ENCODE measurements around the gene MSX2.

Gene MSX2

DNA sequence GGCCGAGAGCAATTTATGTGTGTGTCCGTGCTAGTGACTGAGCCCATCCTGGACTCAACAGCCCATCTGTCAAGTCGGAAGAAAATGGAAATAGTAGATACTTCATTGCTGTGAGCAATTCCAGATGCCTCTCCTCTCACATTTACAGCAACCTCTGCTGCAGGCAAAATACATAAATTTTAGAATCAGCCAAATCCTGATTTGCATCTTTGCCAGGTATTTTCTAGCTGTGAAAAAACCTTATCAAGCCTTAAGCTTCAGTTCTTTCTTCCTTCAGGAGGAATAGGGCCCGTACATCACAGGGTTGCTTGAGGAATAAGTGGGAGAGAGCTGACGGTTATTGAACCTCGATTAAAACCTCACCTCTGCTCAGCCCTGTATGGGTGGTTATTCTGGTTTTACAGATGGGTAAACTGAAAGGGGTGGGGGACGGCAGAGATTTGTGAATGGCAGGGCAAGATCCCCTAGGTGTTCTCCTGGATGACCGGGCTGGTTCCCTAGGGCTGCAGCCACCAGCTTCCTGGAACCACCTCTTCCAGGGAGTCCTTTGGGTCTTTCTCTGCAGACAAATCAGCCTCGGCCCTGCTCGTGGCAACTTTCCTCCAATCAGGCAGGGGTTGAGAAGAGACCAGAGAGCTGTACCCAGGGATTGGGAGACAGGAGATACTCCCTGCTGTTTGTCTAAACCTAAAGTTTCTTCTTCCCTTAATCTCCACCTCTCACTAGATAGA, 5.3 kb upstream of the MSX2 start:
- DNase-seq = no peak

DNA sequence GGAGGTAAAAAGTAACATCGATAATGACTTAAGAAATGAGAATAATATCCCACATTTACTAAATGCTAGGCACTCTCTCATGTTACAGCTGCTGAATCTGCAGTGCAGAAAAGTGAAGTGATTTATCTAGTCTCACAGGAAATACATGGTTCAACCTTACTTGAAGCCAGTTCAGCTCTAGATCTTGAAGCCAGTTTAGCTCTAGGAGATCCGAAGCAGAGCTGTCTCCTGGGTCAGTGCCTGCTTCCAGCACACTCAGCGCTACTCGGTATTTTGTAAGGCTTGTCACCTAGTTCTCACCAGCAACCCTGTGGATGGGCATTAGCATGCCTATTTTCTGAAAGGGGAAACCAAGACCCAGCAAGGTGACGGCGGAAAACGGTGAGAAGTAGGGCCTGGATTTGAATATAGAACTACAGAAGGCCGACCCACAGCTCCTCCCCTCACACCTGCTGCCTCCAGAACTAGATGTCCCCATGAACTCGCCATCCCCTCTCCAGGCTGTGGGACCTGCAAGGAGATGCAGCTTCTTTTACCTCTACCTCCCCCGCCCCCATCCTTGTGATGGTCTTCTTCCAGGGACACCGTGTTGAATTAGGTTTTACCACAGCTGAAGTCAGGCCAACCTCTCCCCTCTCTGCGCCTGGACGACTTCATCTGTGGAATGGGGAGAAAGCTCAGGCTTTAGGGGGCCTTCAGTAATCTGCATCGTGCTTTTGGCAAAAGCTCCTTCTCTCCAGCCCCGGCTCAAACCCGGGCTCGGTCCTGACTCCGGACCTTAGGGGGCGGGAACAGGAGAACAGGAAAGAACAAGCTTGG, 4.4 kb upstream of the MSX2 start:
- DNase-seq = no peak

DNA sequence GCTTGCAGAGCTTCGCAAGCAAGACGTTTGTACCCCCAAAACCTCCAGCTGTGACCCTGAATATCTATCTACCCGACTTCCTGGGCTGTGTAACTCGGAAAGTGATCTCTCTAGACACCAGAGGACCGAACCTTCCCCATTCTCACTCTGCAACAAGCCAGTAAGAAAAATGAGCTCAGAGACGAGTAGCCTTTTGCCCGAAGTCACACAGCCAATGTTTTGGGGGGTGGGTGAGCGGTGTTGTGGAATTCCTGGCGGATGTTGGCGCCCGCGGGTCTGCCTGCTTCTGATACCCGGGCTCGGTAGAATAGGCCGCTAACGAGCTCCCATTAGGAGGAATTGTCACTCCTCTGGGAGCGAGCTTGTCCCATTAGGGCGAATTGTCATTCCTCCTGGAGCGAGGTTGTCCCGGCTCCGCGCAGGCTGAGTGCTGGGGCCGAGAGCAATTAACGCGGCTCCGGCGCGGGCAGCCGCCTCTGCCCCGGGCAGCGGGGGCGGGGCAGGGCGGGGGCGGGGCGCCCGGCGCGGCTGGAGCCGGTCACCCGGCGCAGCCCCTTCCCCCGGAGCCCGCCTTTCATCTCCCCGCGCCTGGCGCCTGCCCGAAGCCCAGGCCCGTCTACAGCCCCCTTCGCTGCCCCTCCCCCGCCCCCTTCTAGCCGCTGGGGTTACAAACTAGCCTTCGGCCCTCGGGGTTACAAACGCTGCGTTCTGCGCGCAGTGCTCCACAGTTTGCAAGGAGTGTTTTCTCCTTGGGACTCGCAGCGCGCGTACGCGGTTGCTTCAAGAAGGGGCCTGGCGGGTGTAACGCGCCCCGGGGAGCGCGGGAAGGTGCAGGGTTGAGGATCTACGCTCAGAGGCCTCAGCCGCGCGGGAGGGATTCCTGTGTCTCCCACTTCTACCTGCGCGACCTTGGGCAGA, 3.5 kb upstream of the MSX2 start:
- DNase-seq = no peak

DNA sequence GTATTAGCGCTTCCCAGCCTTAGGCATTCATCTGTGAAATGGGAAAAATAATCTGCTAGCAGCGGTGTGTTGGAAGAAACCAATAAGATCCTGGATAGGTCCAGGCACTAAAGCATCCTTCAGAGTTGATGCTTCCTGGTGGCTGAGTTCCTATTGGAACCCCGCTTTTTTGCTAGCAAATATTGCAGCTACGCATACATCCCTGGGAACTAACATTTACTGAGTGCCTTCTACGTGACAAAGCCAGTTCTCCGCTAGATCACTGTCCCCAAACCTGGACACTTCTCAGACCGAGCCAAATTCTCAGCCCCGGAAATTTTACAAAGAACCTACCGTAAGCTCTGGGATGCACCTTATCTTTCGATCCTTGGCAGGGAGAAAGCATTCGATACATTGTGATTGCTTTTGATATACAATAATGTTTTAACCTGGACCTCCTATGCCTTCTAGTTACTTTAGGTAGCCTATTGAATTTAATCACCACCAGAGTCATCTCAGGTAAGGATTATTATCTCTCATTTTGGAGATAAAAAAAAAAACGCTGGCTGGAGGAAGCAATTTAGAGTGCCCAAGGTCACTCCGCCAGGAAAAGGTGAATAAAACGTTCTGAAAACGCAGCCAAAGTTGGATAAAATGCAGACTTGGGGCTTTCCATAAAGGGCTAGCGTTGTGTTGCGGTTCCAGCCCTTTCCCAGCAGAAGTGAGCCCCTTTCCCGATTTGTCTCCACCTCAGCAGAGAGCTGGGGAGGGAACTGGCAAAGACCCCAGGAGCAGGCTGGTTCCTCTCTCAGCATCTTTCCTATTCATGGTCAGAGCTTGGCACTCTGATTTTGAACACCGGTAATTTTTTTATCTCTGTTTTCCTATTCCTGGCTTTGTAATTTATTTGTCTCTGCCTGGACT, 2.6 kb upstream of the MSX2 start:
- DNase-seq = no peak

DNA sequence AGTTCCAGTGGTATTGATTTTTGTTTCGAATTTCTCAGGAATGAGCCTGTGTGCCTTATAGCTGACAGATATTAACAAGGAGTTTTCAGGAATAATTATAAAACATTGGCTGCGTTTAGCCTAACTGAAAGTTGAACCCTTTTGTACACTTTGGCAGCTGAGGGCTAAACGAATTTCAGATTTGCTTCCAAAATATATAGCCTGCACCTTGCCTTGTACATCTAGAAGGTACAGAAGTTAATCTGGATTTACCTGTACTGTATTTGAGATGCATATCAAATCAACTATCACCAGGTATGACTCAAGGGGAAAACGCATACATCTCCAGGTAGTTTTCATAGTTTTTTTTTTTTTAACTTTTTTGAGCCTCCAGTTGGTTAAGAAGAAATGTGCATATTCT, 1.9 kb upstream of the MSX2 start:
- no peak for DNase-seq

DNA sequence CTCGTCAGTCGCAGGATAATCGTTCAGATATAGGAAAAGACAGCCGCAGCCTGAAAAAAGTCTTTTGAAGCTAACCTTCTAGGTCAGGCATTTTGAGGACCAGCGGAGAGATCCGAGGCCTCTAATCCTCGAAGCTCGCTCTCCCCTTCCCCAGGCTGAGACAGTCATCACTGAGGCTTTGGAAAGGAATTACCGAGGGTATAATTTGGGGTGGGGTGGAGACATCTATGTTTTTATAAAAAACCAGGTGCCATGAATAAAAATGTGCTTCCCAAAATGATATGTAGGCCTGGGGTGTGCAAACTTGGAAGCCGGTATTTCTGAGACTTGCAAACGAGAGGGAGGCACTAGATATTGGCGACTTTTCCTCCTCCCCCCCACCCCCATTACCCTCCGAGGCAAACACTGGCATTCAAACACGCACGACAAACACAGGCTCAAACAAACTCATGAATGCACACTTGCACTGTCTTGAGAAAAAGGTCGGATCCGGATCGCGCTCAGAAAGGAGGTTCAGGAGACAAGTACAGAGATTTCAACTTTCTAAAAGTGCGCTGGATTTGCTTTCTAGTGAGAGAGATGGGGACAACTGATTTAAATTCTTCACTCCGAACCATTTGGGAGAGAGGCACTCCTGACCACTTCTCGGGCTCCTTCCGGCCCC, 935 bp upstream of the MSX2 start:
- no peak for DNase-seq

DNA sequence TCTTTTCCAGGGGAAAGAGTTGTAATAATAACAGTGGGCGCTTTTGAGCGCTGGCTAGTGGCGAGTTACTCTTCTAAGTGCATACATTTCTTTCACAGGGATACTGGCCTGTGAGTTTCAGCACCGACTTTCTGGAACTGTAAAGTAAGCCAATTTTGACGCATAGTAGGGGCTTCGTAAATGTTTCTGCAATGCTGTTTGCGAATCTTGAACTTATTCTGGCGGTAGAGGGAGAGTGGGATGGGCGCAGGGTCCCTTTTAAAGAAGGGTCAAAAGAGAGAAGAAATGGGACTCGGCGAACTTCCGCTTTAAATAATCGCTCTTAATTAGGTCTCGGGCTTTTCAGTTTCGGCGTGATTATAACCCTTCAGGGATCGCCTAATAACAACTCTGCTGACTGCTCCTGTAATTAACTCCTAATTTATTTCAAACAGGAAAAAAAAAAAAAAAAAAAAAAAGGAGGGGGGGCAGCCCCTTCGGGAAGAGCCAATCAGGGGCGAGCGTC, 351 bp upstream of the MSX2 start:
- no peak for DNase-seq

DNA sequence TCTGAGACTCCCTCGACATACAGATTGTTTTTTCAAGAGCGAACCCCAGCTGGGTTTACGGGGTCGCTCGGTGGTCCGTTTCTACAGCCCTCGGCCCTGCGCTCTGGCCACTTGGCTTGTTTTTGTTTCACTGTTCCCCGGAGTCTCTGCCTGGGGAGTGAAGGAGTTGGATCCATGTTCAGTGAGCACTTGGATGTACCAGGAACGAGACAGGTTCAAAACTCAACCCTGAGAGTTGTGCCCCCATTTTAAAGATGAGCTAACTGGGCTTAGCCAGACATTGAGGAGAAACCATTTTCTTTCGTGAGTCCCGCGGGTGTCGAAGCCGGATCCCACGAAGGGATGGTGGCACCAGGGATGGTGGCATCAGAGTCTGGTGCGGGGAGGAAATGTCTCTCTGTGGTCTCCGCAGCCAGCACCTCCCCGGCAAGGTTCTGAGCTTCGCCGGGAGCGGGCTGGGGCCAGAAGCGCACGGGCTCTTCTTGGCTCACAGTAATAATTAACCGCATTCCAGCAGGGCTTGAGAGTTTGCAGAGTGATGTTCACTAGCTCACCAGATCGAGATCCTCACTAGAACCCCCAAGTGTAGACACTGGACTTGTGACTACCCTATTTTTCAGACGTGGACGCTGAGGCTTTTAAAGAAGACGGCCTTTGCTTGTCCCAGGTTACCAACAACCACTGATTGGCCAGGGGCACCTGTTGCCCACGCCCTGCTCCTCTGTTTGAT, 1.0 kb downstream of the MSX2 start:
- DNase-seq = no peak

DNA sequence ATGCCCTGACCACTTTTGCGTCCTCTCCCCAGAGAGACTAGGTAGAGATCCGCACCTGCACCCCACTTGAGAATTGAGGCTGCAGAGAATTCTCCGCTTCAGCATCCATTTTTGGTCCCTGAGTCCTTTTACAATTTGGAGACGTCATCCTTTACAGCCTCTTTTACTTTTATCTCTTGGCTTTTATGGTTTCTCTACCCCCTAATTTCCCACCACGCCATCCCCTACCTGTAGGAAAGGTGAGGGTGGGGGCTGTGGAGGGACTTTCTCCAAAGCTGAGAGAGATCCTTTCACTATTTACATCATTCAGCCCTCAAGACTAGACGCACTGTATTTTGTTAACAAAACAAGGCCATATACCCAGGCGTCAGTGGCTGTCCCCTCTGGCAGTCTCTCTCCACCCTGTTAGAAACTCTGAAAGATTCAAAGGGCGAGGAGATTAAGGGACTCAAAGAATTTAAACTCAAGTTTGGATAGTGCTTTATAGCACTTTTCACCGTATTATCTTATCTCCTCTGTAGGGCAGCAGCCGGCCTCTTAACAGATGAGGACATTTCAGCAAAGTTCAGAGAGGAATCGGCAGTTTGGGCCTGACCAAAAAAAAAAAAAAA, 1.7 kb downstream of the MSX2 start:
- no peak for DNase-seq

DNA sequence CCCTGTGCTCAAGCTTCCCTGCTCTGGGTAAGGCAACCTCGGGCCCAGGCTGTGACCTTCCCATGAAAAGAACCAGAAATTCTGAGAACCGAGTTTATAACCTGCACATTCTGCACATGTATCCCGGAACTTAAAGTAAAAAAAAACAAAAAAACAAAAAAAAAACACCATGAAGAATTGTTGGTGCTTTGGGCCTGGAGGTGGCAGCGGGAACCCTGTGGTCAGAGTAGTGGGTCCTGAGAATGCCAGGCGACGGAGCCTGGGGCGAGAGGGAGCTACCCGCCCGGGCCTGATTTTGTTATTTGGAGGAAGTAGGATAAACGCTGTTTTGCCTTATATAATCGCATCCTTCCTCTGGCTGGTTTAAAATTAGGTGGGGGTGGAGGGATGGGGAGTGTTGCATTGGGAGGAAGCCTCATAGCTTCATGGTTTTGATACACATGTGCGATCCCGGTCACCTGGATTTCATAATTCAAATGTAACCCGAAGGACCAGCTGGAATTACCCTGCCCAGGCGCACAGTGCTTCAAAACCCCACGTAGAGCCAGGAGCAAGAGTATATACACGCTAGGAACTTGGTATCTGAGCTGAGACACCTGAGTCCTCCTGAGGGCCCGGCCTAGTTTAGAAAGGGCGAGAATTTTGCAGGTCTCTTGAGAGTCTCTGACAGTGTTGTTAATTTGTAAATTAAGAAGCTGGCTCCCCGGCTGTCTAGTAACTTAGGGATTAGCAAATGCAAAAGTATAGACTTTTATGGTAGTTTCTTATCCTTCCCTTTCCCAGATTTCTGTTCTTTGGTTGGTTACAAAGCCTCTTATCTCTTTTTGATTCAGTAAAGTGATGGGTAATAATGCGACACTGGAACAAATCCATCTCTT, 2.8 kb downstream of the MSX2 start:
- DNase-seq = no peak

DNA sequence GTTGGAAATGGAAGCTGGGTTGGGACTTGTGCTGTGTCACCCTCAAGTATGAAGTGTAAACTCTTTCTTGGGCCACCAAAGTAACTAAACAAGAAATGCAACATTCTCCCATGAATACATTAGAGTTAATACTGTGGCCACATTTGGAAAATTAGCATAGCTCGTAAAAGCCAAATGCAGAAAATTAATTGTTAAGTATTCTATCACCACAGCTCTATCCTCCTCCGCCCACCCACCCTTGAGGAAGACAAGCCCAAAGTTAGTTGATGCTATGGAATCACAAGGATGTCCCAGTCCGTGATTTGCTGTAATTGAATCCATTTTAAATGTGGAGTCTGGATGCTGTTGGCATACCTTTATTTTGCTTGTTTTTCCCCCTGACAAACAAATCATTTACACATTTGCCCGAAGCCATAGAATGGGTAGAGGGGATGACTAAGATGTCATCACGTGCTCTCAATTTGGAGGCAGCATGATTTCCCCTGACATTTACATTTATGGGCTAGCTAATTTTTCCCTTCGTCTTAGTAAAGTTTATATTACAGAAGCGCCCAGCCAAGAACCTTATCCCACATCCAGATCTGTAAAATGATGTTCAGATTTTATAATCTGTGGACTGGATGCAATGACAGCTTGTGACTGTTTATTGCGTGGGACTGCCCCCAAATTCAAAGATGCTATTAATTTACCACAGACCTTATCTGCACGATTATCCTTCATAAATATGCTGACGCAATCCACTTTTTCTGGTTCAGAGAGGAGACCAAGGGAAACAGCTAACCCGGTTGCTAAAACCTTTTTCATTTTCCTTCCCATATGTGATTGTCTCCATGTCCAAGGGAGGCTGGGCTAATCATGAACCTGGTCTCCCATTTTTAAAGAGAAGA, 3.7 kb downstream of the MSX2 start:
- no peak for DNase-seq

DNA sequence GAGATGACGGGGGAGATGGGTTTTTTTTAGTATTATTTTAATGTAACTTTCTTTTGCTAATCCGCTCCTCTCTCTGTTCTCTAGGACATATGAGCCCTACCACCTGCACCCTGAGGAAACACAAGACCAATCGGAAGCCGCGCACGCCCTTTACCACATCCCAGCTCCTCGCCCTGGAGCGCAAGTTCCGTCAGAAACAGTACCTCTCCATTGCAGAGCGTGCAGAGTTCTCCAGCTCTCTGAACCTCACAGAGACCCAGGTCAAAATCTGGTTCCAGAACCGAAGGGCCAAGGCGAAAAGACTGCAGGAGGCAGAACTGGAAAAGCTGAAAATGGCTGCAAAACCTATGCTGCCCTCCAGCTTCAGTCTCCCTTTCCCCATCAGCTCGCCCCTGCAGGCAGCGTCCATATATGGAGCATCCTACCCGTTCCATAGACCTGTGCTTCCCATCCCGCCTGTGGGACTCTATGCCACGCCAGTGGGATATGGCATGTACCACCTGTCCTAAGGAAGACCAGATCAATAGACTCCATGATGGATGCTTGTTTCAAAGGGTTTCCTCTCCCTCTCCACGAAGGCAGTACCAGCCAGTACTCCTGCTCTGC, 4.8 kb downstream of the MSX2 start:
- DNase-seq = no peak

DNA sequence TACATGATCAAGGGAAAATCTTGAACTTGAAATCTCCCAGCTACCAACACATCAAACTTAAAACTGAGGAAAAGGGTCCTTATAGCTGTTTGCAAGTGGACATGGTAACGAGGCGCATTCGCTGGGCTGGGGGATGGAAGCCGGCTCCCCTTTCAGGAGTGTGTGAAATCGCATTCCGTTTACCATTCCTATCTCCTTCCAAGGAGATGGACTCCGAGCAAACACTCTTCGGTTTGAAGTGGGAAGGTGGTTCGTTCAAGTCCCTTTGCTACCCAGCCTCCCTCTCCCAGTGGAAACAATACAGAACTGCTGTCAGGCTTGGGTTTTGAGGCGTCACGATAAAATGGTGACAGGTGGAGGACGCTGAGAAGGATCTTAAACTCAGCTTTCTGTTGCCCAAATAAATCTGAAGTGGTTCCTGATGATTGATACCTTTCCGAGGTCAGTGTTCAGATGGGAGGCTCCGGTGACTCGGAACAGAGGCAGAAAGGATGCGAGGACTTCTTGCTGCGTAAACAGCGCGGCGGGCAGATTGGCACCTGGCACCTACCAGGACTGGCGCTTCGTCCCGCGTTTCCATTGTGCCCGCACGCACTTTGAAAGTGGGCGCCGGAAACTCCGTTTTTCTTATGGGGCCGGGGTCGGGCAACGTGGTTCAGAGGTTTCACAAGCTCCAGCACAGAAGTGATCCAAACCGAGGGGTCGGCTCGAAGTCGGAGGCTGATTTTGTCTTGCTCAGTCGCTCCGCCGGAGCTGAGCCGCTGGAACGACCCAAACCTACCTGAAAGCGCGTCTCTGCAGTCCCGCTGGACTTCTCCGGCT, 7.0 kb downstream of the MSX2 start:
- no peak for DNase-seq

DNA sequence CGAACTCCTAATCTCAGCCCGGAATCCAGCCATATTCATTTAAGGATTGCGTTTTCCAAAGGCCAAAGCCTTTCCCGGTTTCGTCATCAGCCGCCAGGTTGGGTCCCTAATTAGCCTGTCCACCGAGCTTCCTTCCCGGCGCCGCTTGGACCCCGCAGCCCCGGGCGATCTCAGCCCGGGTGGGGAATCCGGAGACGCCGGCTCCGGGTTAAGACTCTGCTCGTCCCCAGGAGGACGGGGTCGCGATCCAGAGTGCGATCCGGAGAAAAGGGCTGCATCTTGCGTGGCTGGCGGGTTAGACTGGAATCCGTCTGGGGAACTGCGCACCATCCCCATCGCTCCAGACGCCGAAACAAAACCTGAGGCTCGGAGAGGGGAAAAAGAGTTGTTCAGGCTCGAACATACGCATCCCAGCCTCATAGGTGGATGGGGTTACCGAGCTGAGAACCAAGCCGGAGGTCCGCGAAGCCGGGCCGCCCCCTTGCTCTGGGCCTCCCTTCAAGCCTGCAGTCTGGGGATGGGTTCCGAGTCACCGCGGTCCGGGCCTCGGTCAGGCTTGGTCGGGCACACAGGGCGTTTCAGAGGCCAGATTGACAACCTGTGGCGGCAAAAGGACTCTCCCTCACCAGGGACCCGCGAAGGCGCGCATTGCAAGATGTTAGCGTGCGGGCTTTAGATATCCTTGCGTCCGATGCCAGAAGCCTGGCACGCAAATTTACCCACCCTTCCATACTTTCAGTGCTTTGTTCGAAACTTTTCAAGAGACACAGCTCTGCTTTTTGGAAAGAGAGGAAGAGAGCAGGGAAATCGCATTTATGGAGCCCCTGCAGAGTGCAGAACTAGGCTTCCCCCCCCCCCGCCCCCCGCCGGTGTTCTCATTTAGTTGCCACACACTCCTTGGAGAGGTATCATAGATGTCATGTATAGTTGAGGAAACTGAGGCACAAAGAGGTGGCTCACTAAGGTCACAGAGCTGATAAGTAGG, 7.9 kb downstream of the MSX2 start:
- DNase-seq = no peak

DNA sequence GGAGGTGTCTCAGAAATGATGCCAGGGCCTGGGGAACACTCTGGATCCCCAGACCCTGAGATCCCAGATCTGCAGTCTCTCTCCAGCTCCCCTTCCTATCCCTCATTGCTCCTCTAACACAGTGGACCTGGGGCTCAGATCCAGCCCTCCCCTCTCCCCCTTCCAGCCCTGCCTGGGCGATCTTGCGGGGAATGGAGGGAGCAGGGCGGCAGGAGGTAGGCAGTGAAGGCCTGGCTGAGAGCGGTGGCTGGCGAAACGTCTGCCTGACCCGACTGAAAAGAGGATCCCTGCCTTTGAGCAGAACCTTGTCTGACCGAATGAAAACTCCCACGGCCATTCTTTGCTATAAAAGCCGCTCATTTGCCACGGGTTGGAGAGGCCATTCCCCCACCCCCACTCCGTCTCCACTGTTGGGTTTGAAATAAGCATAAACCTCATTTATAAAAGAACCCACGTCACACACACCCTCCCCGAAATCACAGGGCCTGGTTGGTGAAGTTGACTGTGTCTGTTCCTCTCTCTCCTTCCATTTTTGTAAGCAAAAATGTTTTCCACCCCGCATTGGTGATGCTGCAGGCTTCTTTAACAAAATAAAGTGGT, 8.8 kb downstream of the MSX2 start:
- DNase-seq = no peak
